ENCODE results near the gene PTPRG.

PTPRG gene

GRCh38 chr3:61769266-61769990 lies 208.1 kb downstream of the PTPRG start:
- no peak overlapping the region for H3K27ac ChIP-seq
- no peaks in the 10 kb centered on the region for H3K36me3 ChIP-seq (ENCODE audit: control insufficient read depth, insufficient read depth, low read length)
- no peaks in the 10 kb centered on the region for H3K9me3 ChIP-seq (ENCODE audit: control insufficient read depth, low read length)
- peaks cover 15% of the 10 kb centered on the region for H3K4me1 ChIP-seq
- no peaks in the 10 kb centered on the region for H3K27me3 ChIP-seq (ENCODE audit: control insufficient read depth, insufficient read depth, low read length)
- no peak overlapping the region for H3K4me2 ChIP-seq (ENCODE audit: low read length)
- no peak overlapping the region for H3K9ac ChIP-seq
- no peak for TF ChIP-seq CTCF (IDR thresholded peaks at IDR 0.05)
- H2AFZ ChIP-seq = no peak overlapping the region
- peaks cover 61% of the 10 kb centered on the region for H3K79me2 ChIP-seq
- H3K4me3 ChIP-seq (ENCODE audit: low read depth, low read length) = no peak overlapping the region

DNA sequence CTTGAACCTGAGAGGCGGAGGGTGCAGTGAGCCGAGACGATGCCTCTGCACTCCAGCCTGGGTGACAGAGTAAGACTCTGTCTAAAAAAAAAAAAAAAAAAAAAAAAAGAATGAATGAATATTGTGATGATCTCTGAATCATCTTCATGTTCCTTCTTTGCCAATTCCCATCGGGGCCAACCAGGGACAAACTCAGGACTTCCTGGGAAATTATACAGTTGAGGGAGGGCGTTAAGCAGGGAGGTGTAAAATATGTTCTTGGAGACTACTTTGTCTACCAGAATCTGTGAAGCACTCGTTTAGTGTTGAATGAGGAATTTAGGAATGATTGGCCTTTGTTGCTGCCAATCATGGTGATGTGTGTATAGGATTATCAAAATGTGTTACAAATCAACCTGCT lies 210.6 kb downstream of the PTPRG start:
- Histone ChIP-seq H3K4me2 (ENCODE audit: low read length) (no peak overlapping the region), H3K36me3 (ENCODE audit: control insufficient read depth, insufficient read depth, low read length) (no peaks in the 10 kb centered on the region), H3K9me3 (ENCODE audit: control insufficient read depth, low read length) (no peaks in the 10 kb centered on the region), H3K27me3 (ENCODE audit: control insufficient read depth, insufficient read depth, low read length) (no peaks in the 10 kb centered on the region), H3K4me3 (ENCODE audit: low read depth, low read length) (no peak overlapping the region), H3K27ac (no peak overlapping the region), H3K79me2 (peaks cover 59% of the 10 kb centered on the region), H3K4me1 (peaks cover 15% of the 10 kb centered on the region), H2AFZ (no peak overlapping the region), H3K9ac (no peak overlapping the region)
- TF ChIP-seq CTCF (IDR thresholded peaks at IDR 0.05) = no peak

- no peak overlapping the region for H2AFZ ChIP-seq
- no peaks in the 10 kb centered on the region for H3K9me3 ChIP-seq (ENCODE audit: control insufficient read depth, low read length)
- H3K4me2 ChIP-seq (ENCODE audit: low read length) = no peak overlapping the region
- H3K4me1 ChIP-seq = peaks cover 16% of the 10 kb centered on the region
- peaks cover 60% of the 10 kb centered on the region for H3K79me2 ChIP-seq
- H3K9ac ChIP-seq = no peak overlapping the region
- no peaks in the 10 kb centered on the region for H3K36me3 ChIP-seq (ENCODE audit: control insufficient read depth, insufficient read depth, low read length)
- H3K27me3 ChIP-seq (ENCODE audit: control insufficient read depth, insufficient read depth, low read length) = no peaks in the 10 kb centered on the region
- no peak overlapping the region for H3K4me3 ChIP-seq (ENCODE audit: low read depth, low read length)
- no peak overlapping the region for H3K27ac ChIP-seq
- no peak for TF ChIP-seq CTCF (IDR thresholded peaks at IDR 0.05)
These were observed 211.1 kb downstream of the PTPRG start for GRCh38 chr3:61772456-61772855.

DNA sequence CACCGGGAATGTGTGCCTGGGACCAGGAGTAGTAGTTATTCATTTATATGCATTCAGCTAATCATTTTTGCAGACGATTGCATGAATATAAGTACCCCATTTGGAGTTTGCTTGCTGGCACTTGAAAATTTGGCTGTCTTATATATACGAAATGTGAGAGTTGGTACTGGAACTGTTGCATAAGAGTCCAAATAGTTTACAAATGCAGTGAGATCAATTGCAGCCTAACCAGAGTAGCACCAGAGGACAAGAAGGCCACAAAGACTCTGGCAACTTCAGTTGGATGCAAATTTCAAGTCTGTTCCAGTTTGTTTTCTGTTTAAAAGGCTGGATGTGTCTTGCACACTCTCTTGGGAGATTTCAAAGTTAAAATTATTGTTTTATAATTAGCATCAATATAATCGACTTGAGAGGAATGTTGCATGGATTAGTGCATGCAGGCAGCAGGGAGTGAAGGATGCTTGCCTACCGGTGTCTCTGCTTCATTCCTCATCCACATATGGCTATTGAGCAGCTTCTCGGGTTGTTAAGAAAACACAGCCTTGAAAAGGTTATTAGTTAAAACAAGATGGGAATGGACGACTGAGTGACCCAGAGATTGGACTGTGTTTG lies 213.0 kb downstream of the PTPRG start:
- no peak for TF ChIP-seq CTCF (IDR thresholded peaks at IDR 0.05)
- Histone ChIP-seq H3K4me2 (ENCODE audit: low read length) (no peak overlapping the region), H3K27ac (no peak overlapping the region), H3K36me3 (ENCODE audit: control insufficient read depth, insufficient read depth, low read length) (no peaks in the 10 kb centered on the region), H3K4me1 (peaks cover 13% of the 10 kb centered on the region), H3K79me2 (peaks cover 65% of the 10 kb centered on the region), H3K4me3 (ENCODE audit: low read depth, low read length) (no peak overlapping the region), H2AFZ (no peak overlapping the region), H3K9ac (no peak overlapping the region), H3K9me3 (ENCODE audit: control insufficient read depth, low read length) (no peaks in the 10 kb centered on the region), H3K27me3 (ENCODE audit: control insufficient read depth, insufficient read depth, low read length) (no peaks in the 10 kb centered on the region)

DNA sequence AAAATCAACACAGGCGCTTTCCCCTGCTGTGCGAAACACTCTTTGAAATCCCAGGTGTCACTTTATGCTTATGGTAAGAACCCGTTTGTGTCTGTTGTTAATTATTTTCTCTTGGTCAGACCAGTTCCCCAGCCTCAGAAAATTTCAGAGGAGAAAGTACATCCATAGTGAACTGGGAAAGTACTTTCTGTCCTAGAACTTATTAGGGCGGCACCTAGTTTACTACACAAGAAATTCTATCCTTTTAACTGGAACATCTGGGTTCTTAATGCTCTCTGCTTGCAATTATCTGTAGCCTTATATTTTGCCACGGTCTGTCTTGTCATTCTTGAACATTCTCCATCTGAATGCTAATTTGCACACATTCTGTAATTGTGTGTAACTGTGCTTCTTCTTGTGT lies 215.0 kb downstream of the PTPRG start:
- Histone ChIP-seq H2AFZ (no peak overlapping the region), H3K4me2 (ENCODE audit: low read length) (no peak overlapping the region), H3K79me2 (peaks cover 65% of the 10 kb centered on the region), H3K9ac (no peak overlapping the region), H3K4me3 (ENCODE audit: low read depth, low read length) (no peak overlapping the region), H3K36me3 (ENCODE audit: control insufficient read depth, insufficient read depth, low read length) (no peaks in the 10 kb centered on the region), H3K27ac (no peak overlapping the region), H3K9me3 (ENCODE audit: control insufficient read depth, low read length) (no peaks in the 10 kb centered on the region), H3K27me3 (ENCODE audit: control insufficient read depth, insufficient read depth, low read length) (no peaks in the 10 kb centered on the region), H3K4me1 (peaks cover 9% of the 10 kb centered on the region)
- no peak for TF ChIP-seq CTCF (IDR thresholded peaks at IDR 0.05)

All from parathyroid adenoma (tissue), 2 donors.